Activated CD4-positive, CD25-positive, alpha-beta regulatory T cell treated with anti-CD3 and anti-CD28 coated beads, Interleukin-2, amount 50 U/mL, for 72 hours (primary cell): ENCODE measurements around the gene SBK1.
"Not testable (repeated sequence)": the region's sequence is repeated elsewhere in the genome, so short reads cannot be mapped to it uniquely, and the experiment has no call there.

ENCODE experiments used
- DNase-seq: peaks from one replicate; pipeline ENCODE4 v3.0.0; 2021

The SBK1 gene

GRCh38 chr16:28362600-28362999 lies 70.3 kb downstream of the SBK1 start:
- not testable (repeated sequence) for DNase-seq

- DNase-seq, result not testable (repeated sequence)
These were observed 71.1 kb downstream of the SBK1 start, which contains the start of gene NPIPB6 for GRCh38 chr16:28363408-28363807. Gene NPIPB6, minus strand, starts transcription at chr16:28363508. Its CDS starts 686 bp downstream, at chr16:28362822.

- DNase-seq, result not testable (repeated sequence)
These were observed 72.2 kb downstream of the SBK1 start for GRCh38 chr16:28364268-28365173.

- DNase-seq, result not testable (repeated sequence)
These were observed 75.6 kb downstream of the SBK1 start for GRCh38 chr16:28367926-28368325.
